Activated T-helper 17 cell treated with anti-CD3 and anti-CD28 coated beads, Interleukin-2, amount 50 U/mL, for 72 hours (primary cell): ENCODE measurements around the gene SLC38A9. TPM values are rescaled to one million over a fixed set of nuclear protein-coding genes. Genes with fewer than 3 reads are reported as not detected.
"Not testable (repeated sequence)": the region's sequence is repeated elsewhere in the genome, so short reads cannot be mapped to it uniquely, and the experiment has no call there.

ENCODE experiments used
- ATAC-seq: fragments of 150-1000 bp; cut with Tn5 transposase; replicated peaks from 2 replicates; pipeline ENCODE4 v1.10.0; 2021; ENCODE audit warnings: mild to moderate bottlenecking, moderate library complexity
- H3K27ac Mint-ChIP-seq: one replicate; pipeline ENCODE4 v1.8.0; 2022; ENCODE audit warnings: mixed read lengths
- H3K27me3 Mint-ChIP-seq: one replicate; pipeline ENCODE4 v1.8.0; 2022; ENCODE audit warnings: mixed read lengths
- H3K36me3 Mint-ChIP-seq: one replicate; pipeline ENCODE4 v1.8.0; 2022; ENCODE audit warnings: low read depth, mild to moderate bottlenecking, mixed read lengths
- H3K4me1 Mint-ChIP-seq: one replicate; pipeline ENCODE4 v1.8.0; 2022; ENCODE audit warnings: mixed read lengths
- H3K4me3 Mint-ChIP-seq: one replicate; pipeline ENCODE4 v1.8.0; 2022; ENCODE audit warnings: mild to moderate bottlenecking, mixed read lengths
- H3K9me3 Mint-ChIP-seq: one replicate; pipeline ENCODE4 v1.8.0; 2022; ENCODE audit warnings: mixed read lengths
- total RNA-seq, 2 donors: library from RNA; stranded (reverse); gene quantifications; one replicate each; pipeline ENCODE4 v1.2.3, GENCODE V29; 2022

SLC38A9 gene
- total RNA-seq, 2 donors from 2014 or later, result 12.5 to 21.7 TPM

GRCh38 chr5:55624841-55625588, 87.1 kb downstream of the SLC38A9 start:
- Mint-ChIP-seq H3K27ac (no peak overlapping the region), H3K36me3 (peaks cover 20% of the 10 kb centered on the region), H3K4me1 (no peaks in the 10 kb centered on the region), H3K9me3 (no peaks in the 10 kb centered on the region), H3K4me3 (no peak overlapping the region), H3K27me3 (no peaks in the 10 kb centered on the region)
- no peak for ATAC-seq

GRCh38 chr5:55623789-55624188, 88.3 kb downstream of the SLC38A9 start:
- H3K27me3 Mint-ChIP-seq, result no peaks in the 10 kb centered on the region
- H3K9me3 Mint-ChIP-seq, result no peaks in the 10 kb centered on the region
- H3K4me1 Mint-ChIP-seq, result no peaks in the 10 kb centered on the region
- no peak overlapping the region for H3K27ac Mint-ChIP-seq
- no peak for ATAC-seq
- no peak overlapping the region for H3K4me3 Mint-ChIP-seq
- H3K36me3 Mint-ChIP-seq, result peaks cover 17% of the 10 kb centered on the region

DNA sequence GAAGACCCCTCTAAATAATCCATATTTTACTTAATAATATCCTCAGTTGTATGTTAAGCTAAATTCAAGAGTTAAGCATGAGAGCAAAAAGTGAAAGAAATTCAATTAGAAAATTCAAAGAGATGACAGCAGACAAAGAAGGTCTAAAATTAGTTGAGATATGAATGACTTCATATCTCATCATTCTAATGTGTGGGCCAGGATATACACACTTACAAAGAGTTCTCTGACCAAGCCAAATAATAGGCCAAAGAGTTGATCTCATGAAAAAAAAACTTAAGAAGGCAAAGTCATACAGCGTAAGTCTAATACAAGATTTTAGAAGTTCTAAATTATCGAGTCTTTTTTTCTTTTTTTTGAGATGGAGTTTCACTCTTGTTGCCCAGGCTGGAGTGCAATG, 89.7 kb downstream of the SLC38A9 start:
- Mint-ChIP-seq H3K27me3 (no peaks in the 10 kb centered on the region), H3K36me3 (peaks cover 17% of the 10 kb centered on the region), H3K4me3 (no peak overlapping the region), H3K9me3 (no peaks in the 10 kb centered on the region), H3K27ac (no peak overlapping the region), H3K4me1 (no peaks in the 10 kb centered on the region)
- ATAC-seq, result no peak

GRCh38 chr5:55621229-55621628, 90.9 kb downstream of the SLC38A9 start:
- Mint-ChIP-seq H3K9me3 (no peaks in the 10 kb centered on the region), H3K27me3 (no peaks in the 10 kb centered on the region), H3K4me1 (no peaks in the 10 kb centered on the region), H3K4me3 (no peak overlapping the region), H3K27ac (no peak overlapping the region), H3K36me3 (peaks cover 9% of the 10 kb centered on the region)
- no peak for ATAC-seq

- no peak for ATAC-seq
- no peaks in the 10 kb centered on the region for H3K9me3 Mint-ChIP-seq
- H3K27ac Mint-ChIP-seq, result no peak overlapping the region
- H3K27me3 Mint-ChIP-seq, result no peaks in the 10 kb centered on the region
- H3K36me3 Mint-ChIP-seq, result peaks cover 4% of the 10 kb centered on the region
- H3K4me1 Mint-ChIP-seq, result no peaks in the 10 kb centered on the region
- H3K4me3 Mint-ChIP-seq, result no peak overlapping the region
Measured at GRCh38 chr5:55620766-55621160, 91.4 kb downstream of the SLC38A9 start.

DNA sequence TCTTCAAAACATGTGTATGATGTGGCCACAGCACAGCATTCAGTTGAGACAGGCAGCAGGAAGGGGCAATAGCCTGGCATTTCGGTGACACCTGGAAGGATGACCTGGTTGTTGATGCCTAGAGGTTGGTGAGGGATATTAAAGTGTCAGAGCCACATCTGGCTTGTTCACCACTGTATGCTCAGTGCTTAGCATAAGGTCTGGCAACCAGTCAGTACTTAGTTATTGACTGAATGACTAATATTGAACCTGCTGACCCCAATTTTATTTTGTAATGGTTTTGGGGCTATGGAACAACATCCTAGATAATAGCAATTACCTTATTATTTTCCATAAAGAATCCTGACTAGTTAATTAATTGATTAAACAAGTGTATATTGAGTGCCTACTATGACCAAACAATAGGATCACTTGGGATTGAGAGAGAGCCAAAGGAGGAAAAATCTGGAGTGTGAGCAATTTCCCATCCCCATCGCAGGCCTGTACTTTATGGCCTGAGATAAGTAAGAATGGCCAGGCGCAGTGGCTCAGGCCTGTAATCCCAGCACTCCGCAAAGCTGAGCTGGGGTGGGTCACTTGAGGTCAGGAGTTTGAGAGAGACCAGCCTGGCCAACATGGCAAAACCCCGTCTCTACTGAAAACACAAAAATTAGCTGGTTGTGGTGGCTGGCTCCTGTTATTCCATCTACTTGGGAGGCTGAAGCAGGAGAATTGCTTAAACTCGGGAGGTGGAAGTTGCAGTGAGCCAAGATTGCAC, 91.9 kb downstream of the SLC38A9 start:
- Mint-ChIP-seq H3K27ac (no peak overlapping the region), H3K27me3 (no peaks in the 10 kb centered on the region), H3K4me1 (no peaks in the 10 kb centered on the region), H3K9me3 (no peaks in the 10 kb centered on the region), H3K4me3 (no peak overlapping the region), H3K36me3 (no peaks in the 10 kb centered on the region)
- ATAC-seq, result no peak

DNA sequence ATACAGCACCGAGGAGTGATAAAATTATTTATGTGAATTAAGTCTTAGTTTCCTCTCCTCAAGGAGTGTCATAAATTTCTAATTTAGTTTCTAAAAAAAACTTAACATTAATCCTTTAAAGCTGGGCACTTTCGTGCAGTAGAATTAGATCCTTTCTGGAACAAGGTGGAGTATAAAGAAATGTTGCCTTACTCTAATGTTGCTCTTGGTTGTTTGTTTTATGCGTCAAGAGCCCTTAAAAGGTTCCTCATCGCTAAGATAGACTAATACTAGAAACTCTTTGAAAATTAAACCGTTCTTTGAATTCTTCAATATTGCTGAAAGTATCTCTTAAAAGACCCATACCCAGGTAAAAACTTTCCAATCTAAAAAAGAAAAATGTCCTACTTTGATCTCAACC, 93.8 kb downstream of the SLC38A9 start:
- H3K9me3 Mint-ChIP-seq, result no peaks in the 10 kb centered on the region
- no peaks in the 10 kb centered on the region for H3K4me1 Mint-ChIP-seq
- no peak overlapping the region for H3K4me3 Mint-ChIP-seq
- H3K27ac Mint-ChIP-seq, result no peak overlapping the region
- ATAC-seq, result no peak
- no peaks in the 10 kb centered on the region for H3K36me3 Mint-ChIP-seq
- no peaks in the 10 kb centered on the region for H3K27me3 Mint-ChIP-seq

- H3K36me3 Mint-ChIP-seq, result no peaks in the 10 kb centered on the region
- no peak overlapping the region for H3K4me3 Mint-ChIP-seq
- no peaks in the 10 kb centered on the region for H3K4me1 Mint-ChIP-seq
- no peak for ATAC-seq
- H3K9me3 Mint-ChIP-seq, result no peaks in the 10 kb centered on the region
- no peak overlapping the region for H3K27ac Mint-ChIP-seq
- no peaks in the 10 kb centered on the region for H3K27me3 Mint-ChIP-seq
Measured at GRCh38 chr5:55613112-55613868, 98.8 kb downstream of the SLC38A9 start.

DNA sequence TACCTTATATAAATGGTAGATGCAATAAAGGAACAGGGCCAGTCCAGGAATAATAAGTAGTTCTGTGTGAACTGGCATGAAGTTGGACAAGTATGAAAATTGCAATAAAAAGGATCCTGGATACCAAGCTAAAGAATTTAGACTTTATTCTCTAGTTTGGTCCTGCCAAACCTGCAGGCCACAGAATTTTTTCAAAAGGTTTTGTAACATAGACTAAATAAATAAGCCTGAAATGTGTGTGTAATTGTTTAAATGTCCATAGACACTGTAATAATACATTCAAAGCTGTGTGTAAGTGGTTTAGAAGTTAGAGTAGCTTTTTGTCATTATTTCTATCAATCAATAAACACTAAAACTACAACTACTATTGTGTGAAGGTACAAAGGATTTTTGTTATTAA, 101.6 kb downstream of the SLC38A9 start:
- Mint-ChIP-seq H3K27me3 (no peaks in the 10 kb centered on the region), H3K4me1 (no peaks in the 10 kb centered on the region), H3K9me3 (no peaks in the 10 kb centered on the region), H3K27ac (no peak overlapping the region), H3K4me3 (no peak overlapping the region), H3K36me3 (no peaks in the 10 kb centered on the region)
- no peak for ATAC-seq

- Mint-ChIP-seq H3K4me3 (no peak overlapping the region), H3K27ac (no peak overlapping the region), H3K4me1 (no peaks in the 10 kb centered on the region), H3K9me3 (no peaks in the 10 kb centered on the region), H3K36me3 (no peaks in the 10 kb centered on the region), H3K27me3 (no peaks in the 10 kb centered on the region)
- peak; percentile 50 for ATAC-seq
Measured at GRCh38 chr5:55609413-55609812, 102.7 kb downstream of the SLC38A9 start.

GRCh38 chr5:55608595-55609349, 103.4 kb downstream of the SLC38A9 start:
- Mint-ChIP-seq H3K27me3 (no peaks in the 10 kb centered on the region), H3K9me3 (no peaks in the 10 kb centered on the region), H3K27ac (no peak overlapping the region), H3K36me3 (no peaks in the 10 kb centered on the region), H3K4me1 (no peaks in the 10 kb centered on the region), H3K4me3 (no peak overlapping the region)
- ATAC-seq, result no peak

GRCh38 chr5:55607309-55607708, 104.8 kb downstream of the SLC38A9 start:
- not testable (repeated sequence) for H3K36me3 Mint-ChIP-seq, H3K4me1 Mint-ChIP-seq, H3K27me3 Mint-ChIP-seq, H3K27ac Mint-ChIP-seq, H3K9me3 Mint-ChIP-seq, ATAC-seq, H3K4me3 Mint-ChIP-seq

- H3K27ac Mint-ChIP-seq, result no peak overlapping the region
- H3K9me3 Mint-ChIP-seq, result no peaks in the 10 kb centered on the region
- peaks cover 5% of the 10 kb centered on the region for H3K4me1 Mint-ChIP-seq
- H3K36me3 Mint-ChIP-seq, result no peaks in the 10 kb centered on the region
- no peaks in the 10 kb centered on the region for H3K27me3 Mint-ChIP-seq
- H3K4me3 Mint-ChIP-seq, result no peak overlapping the region
- ATAC-seq, result no peak
Measured at GRCh38 chr5:55604611-55605067, 107.5 kb downstream of the SLC38A9 start.

GRCh38 chr5:55603922-55604321, 108.2 kb downstream of the SLC38A9 start:
- no peak for ATAC-seq
- no peaks in the 10 kb centered on the region for H3K36me3 Mint-ChIP-seq
- peaks cover 5% of the 10 kb centered on the region for H3K4me1 Mint-ChIP-seq
- no peaks in the 10 kb centered on the region for H3K27me3 Mint-ChIP-seq
- no peak overlapping the region for H3K4me3 Mint-ChIP-seq
- no peak overlapping the region for H3K27ac Mint-ChIP-seq
- no peaks in the 10 kb centered on the region for H3K9me3 Mint-ChIP-seq
